PC-3 (cell line): ENCODE data around the gene GPRIN3. TPM values are rescaled to one million over a fixed set of nuclear protein-coding genes. Genes with fewer than 3 reads are reported as not detected.

Experiments
- ATAC-seq: fragments of 200-7000 bp; cut with Tn5 transposase; 2 replicates; pipeline ENCODE4 v1.9.1; 2020; ENCODE audit warnings: mild to moderate bottlenecking, moderate library complexity
- BruUV-seq: library from RNA; stranded (reverse); fragments of 400-500 nt; replicated peaks from 2 replicates; lab custom pipeline; 2021; lab: Mats Ljungman, UMichigan
- CTCF ChIA-PET: fragments of 300-600 bp; sonication (Branson Sonifier 250); formaldehyde crosslinking; loops from one replicate; lab custom pipeline; 2022; ENCODE audit warnings: antibody characterized with exemption; lab: Charles Lee
- POLR2A ChIA-PET: fragments of 300-600 bp; sonication (Branson Sonifier 250); formaldehyde crosslinking; loops from one replicate; lab custom pipeline; 2022; ENCODE audit warnings: antibody characterized with exemption; ENCODE audit not compliant: unreplicated experiment; lab: Charles Lee
- DNase-seq: peaks from one replicate; pipeline ENCODE4 v3.0.0-alpha.2; 2015
- H2AFZ ChIP-seq: fragments of 300-600 bp; sonication (generic); 2 replicates; pipeline ENCODE4 v1.6.0; 2016; ENCODE audit warnings: antibody characterized with exemption, low read length
- H3F3A ChIP-seq: fragments of 300-600 bp; sonication (generic); one replicate; pipeline ENCODE4 v1.6.0; 2017; ENCODE audit warnings: antibody characterized with exemption, low read length, control low read depth, mild to moderate bottlenecking; ENCODE audit not compliant: unreplicated experiment
- H3K27ac ChIP-seq: fragments of 300-600 bp; sonication (generic); 2 replicates; pipeline ENCODE4 v1.5.1; 2016; ENCODE audit warnings: mild to moderate bottlenecking, low read length
- H3K27me3 ChIP-seq: fragments of 300-600 bp; sonication (generic); 2 replicates; pipeline ENCODE4 v1.6.1; 2016; ENCODE audit warnings: low read length, mixed read lengths
- H3K36me3 ChIP-seq: fragments of 300-600 bp; sonication (generic); 2 replicates; pipeline ENCODE4 v1.6.1; 2016; ENCODE audit warnings: low read depth, mixed run types, low read length, mixed read lengths
- H3K4me1 ChIP-seq: fragments of 300-600 bp; sonication (generic); 2 replicates; pipeline ENCODE4 v1.5.1; 2016; ENCODE audit warnings: low read length; ENCODE audit not compliant: insufficient read depth
- H3K4me2 ChIP-seq: fragments of 300-600 bp; sonication (generic); 2 replicates; pipeline ENCODE4 v1.6.0; 2016; ENCODE audit warnings: low read length
- H3K4me3 ChIP-seq: fragments of 300-600 bp; sonication (generic); 2 replicates; pipeline ENCODE4 v1.5.1; 2016; ENCODE audit warnings: mild to moderate bottlenecking, low read length, mixed read lengths
- H3K79me2 ChIP-seq: fragments of 300-600 bp; sonication (generic); 2 replicates; pipeline ENCODE4 v1.6.1; 2017; ENCODE audit warnings: low read length, mixed read lengths
- H3K9ac ChIP-seq: fragments of 300-600 bp; sonication (generic); 2 replicates; pipeline ENCODE4 v1.6.0; 2016; ENCODE audit warnings: mild to moderate bottlenecking, low read length
- H3K9me2 ChIP-seq: fragments of 300-600 bp; sonication (generic); replicated peaks from 2 replicates; pipeline ENCODE4 v1.6.1; 2016; ENCODE audit warnings: mixed run types, low read length, mixed read lengths
- H3K9me3 ChIP-seq: fragments of 300-600 bp; sonication (generic); 2 replicates; pipeline ENCODE4 v1.6.1; 2016; ENCODE audit warnings: low read length, mixed read lengths
- H4K20me1 ChIP-seq: fragments of 300-600 bp; sonication (generic); 2 replicates; pipeline ENCODE4 v1.6.1; 2016; ENCODE audit warnings: low read length, mixed read lengths
- CTCF ChIP-seq: fragments of 300-600 bp; sonication (generic); conservative IDR thresholded peaks from 2 replicates; pipeline ENCODE4 v1.5.1; 2017; ENCODE audit warnings: antibody characterized with exemption, low read depth, mild to moderate bottlenecking, low read length
- EZH2 ChIP-seq: fragments of 300-600 bp; sonication (generic); IDR thresholded peaks from one replicate; pipeline ENCODE4 v1.6.1; 2017; ENCODE audit warnings: antibody characterized with exemption, mild to moderate bottlenecking, low read length; ENCODE audit not compliant: unreplicated experiment
- EZH2phosphoT487 ChIP-seq: fragments of 300-600 bp; sonication (generic); IDR thresholded peaks from 2 replicates; pipeline ENCODE4 v1.6.1; 2018; ENCODE audit warnings: mild to moderate bottlenecking, antibody characterized with exemption, low read length, borderline replicate concordance
- intact Hi-C: fragments of 100-400 bp; cut with micrococcal nuclease; formaldehyde crosslinking; loops from 2 replicates; pipeline ENCODE4 v1.9.0; 2023
- total RNA-seq: library from RNA; depleted of rRNA; stranded (reverse); fragments of >200 nt; gene quantifications from 2 replicates; pipeline ENCODE4 v1.2.3, GENCODE V29; 2014

The GPRIN3 gene
- total RNA-seq, 1 experiment from 2014 or later, result not detected

DNA sequence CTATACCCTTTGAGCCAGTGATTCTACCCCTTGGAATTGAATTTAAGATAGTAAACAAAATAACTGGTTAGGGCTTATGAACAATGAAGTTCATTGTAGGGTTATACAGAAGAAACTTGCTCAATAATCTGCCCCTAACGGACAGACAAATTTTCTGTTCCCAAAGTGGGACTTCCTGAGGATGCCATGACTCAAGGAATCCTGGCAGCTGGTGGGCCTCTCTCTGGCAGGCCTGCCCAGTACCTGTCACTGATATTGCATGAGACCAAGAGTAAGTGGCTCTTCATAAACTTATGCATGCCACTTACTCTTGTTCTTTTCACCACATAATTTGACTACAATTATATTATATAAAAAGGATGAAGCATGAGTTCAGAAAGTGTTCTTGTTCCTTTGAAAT, 41.5 kb downstream of the GPRIN3 start:
- no peaks in the 10 kb centered on the region for H3F3A ChIP-seq
- H3K9ac ChIP-seq, result no peak overlapping the region
- H3K9me2 ChIP-seq, result no peaks in the 10 kb centered on the region
- TF ChIP-seq EZH2phosphoT487, result no peak
- no peak for TF ChIP-seq CTCF
- no peak for TF ChIP-seq EZH2
- CTCF ChIA-PET, result no interaction called here
- H3K4me3 ChIP-seq, result no peak overlapping the region
- POLR2A ChIA-PET, result no interaction called here
- no peak overlapping the region for H2AFZ ChIP-seq
- no peaks in the 10 kb centered on the region for H4K20me1 ChIP-seq
- no peaks in the 10 kb centered on the region for H3K9me3 ChIP-seq
- H3K27me3 ChIP-seq, result peaks cover 20% of the 10 kb centered on the region
- BruUV-seq, result no TSS peak
- DNase-seq (no peak), ATAC-seq (no peak)
- H3K4me2 ChIP-seq, result no peak overlapping the region
- H3K27ac ChIP-seq, result no peak overlapping the region
- H3K4me1 ChIP-seq, result no peaks in the 10 kb centered on the region
- intact Hi-C loops, result no loop called here
- no peaks in the 10 kb centered on the region for H3K79me2 ChIP-seq
- no peaks in the 10 kb centered on the region for H3K36me3 ChIP-seq

- no peaks in the 10 kb centered on the region for H4K20me1 ChIP-seq
- DNase-seq (no peak), ATAC-seq (no peak)
- no peaks in the 10 kb centered on the region for H3F3A ChIP-seq
- no peak overlapping the region for H3K4me3 ChIP-seq
- H2AFZ ChIP-seq, result no peak overlapping the region
- no peaks in the 10 kb centered on the region for H3K4me1 ChIP-seq
- intact Hi-C loops, result no loop called here
- no peaks in the 10 kb centered on the region for H3K9me2 ChIP-seq
- no peaks in the 10 kb centered on the region for H3K36me3 ChIP-seq
- ChIA-PET CTCF (no interaction called here), POLR2A (no interaction called here)
- H3K9me3 ChIP-seq, result no peaks in the 10 kb centered on the region
- H3K27ac ChIP-seq, result no peak overlapping the region
- H3K27me3 ChIP-seq, result peaks cover 32% of the 10 kb centered on the region
- TF ChIP-seq EZH2phosphoT487, result no peak
- no TSS peak for BruUV-seq
- H3K4me2 ChIP-seq, result no peak overlapping the region
- H3K9ac ChIP-seq, result no peak overlapping the region
- no peaks in the 10 kb centered on the region for H3K79me2 ChIP-seq
These were observed 44.3 kb downstream of the GPRIN3 start for GRCh38 chr4:89263265-89263664.

DNA sequence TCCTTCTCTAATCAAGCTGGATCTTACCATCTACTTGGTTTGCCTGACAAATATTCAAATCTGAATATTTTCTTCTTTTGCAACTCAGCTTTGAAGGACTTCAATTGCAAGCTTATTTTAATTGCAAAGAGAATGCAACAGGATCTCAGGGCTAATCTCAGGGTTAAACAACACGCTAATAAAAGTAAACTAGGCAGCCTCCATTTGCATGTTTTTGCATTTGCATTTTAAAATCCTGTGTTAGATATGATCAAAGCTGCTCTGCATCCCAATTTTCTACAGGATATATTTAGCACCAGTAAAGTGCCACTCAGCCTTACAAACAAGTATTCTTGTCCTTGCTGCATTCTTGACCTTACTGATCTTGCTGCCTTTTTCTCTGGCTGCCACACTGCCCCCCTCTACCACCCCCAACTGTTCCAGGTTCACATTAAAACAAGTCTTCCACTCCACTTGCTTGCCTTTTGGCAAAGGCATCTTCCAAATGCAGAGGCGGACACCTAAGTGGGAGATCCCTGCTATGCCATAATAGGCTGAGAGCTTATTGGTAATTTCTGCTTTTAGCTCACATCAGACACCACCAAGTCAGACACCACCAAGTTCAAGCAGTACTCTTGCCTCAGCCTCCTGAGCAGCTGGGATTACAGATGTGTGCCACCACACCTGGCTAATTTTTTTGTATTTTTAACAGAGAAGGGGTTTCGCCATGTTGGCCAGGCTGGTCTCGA, 48.1 kb downstream of the GPRIN3 start:
- DNase-seq, result no peak
- Histone ChIP-seq H3K27me3 (peaks cover 39% of the 10 kb centered on the region), H3K4me1 (no peaks in the 10 kb centered on the region), H2AFZ (no peak overlapping the region), H4K20me1 (no peaks in the 10 kb centered on the region), H3K4me3 (no peak overlapping the region), H3K27ac (no peak overlapping the region), H3K9ac (no peak overlapping the region), H3K79me2 (no peaks in the 10 kb centered on the region), H3K4me2 (no peak overlapping the region), H3K36me3 (no peaks in the 10 kb centered on the region), H3K9me3 (no peaks in the 10 kb centered on the region), H3F3A (no peaks in the 10 kb centered on the region), H3K9me2 (no peaks in the 10 kb centered on the region)
- ATAC-seq, result no peak
- POLR2A ChIA-PET, result no interaction called here
- TF ChIP-seq CTCF, result no peak
- TF ChIP-seq EZH2, result no peak
- TF ChIP-seq EZH2phosphoT487, result no peak
- CTCF ChIA-PET, result no interaction called here
- BruUV-seq, result no TSS peak
- intact Hi-C loops, result no loop called here
